GM12801 (cell line): ENCODE results near the gene MTCL1.

Experiments used
- CTCF ChIP-seq: IDR thresholded peaks from one replicate; pipeline ENCODE4 v1.5.1; 2011; ENCODE audit warnings: control low read depth; ENCODE audit not compliant: insufficient read length; ENCODE audit errors: extremely low read depth

MTCL1 gene

DNA sequence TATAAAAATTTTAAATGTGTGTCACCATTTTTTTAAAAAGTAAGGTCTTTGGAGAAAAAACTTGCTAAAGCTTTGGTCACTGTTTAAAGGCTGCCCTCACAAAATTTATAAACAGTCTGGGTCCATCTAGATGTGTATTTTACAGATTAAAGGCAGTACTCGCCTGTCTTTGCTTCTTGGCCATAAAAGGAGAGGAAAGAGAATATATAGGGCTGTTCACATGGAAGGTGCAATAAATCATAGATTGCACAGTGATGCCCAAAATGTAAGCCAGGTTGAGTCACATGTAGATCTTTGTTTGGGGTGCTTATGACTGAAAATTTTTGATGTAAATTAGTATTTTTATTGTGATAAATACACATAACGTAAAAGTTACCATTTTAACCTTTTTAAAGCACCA, 55.6 kb downstream of the MTCL1 start:
- TF ChIP-seq CTCF = no peak

- TF ChIP-seq CTCF = no peak
Measured at GRCh38 chr18:8762968-8763367, 57.6 kb downstream of the MTCL1 start.

GRCh38 chr18:8763611-8764010, 58.3 kb downstream of the MTCL1 start:
- no peak for TF ChIP-seq CTCF

GRCh38 chr18:8765783-8766463, 60.6 kb downstream of the MTCL1 start:
- no peak for TF ChIP-seq CTCF

- no peak for TF ChIP-seq CTCF
Measured at GRCh38 chr18:8766559-8767293, 61.4 kb downstream of the MTCL1 start.

- TF ChIP-seq CTCF = no peak
Measured at GRCh38 chr18:8767340-8767739, 62.0 kb downstream of the MTCL1 start.

GRCh38 chr18:8769509-8770095, 64.2 kb downstream of the MTCL1 start:
- no peak for TF ChIP-seq CTCF
